Activated CD4-positive, CD25-positive, alpha-beta regulatory T cell treated with anti-CD3 and anti-CD28 coated beads, Interleukin-2, amount 50 U/mL, for 24 hours (primary cell): ENCODE results near the gene WNT7A.

Source experiments
- ATAC-seq, 2 donors: fragments of 150-1000 bp; cut with Tn5 transposase; one replicate each; pipeline ENCODE4 v1.10.0; 2021; ENCODE audit warnings: mild to moderate bottlenecking in 1 of 2, moderate library complexity in 1 of 2

WNT7A gene

GRCh38 chr3:13826672-13827071 is 53.2 kb downstream of the WNT7A start:
- no peak for ATAC-seq

GRCh38 chr3:13825821-13826220 is 54.0 kb downstream of the WNT7A start:
- ATAC-seq, result no peak

GRCh38 chr3:13825311-13825579 is 54.6 kb downstream of the WNT7A start:
- no peak for ATAC-seq

GRCh38 chr3:13824521-13825310 is 55.2 kb downstream of the WNT7A start:
- ATAC-seq, result no peak

GRCh38 chr3:13823692-13824091 is 56.2 kb downstream of the WNT7A start:
- ATAC-seq, result no peak

- no peak for ATAC-seq
Observed at GRCh38 chr3:13822871-13823585, 56.8 kb downstream of the WNT7A start.

- no peak for ATAC-seq
Observed at GRCh38 chr3:13822042-13822441, 57.8 kb downstream of the WNT7A start.

GRCh38 chr3:13821126-13821525 is 58.7 kb downstream of the WNT7A start:
- no peak for ATAC-seq

GRCh38 chr3:13818919-13819318 is 61.0 kb downstream of the WNT7A start:
- ATAC-seq, result no peak

GRCh38 chr3:13815088-13815683 is 64.7 kb downstream of the WNT7A start:
- no peak for ATAC-seq

- no peak for ATAC-seq
Observed at GRCh38 chr3:13812034-13812471, 67.8 kb downstream of the WNT7A start.

GRCh38 chr3:13811614-13812013 is 68.3 kb downstream of the WNT7A start:
- no peak for ATAC-seq

- no peak for ATAC-seq
Observed at GRCh38 chr3:13808550-13808949, 71.3 kb downstream of the WNT7A start.

GRCh38 chr3:13801361-13802204 is 78.3 kb downstream of the WNT7A start:
- ATAC-seq, result no peak

GRCh38 chr3:13800064-13800463 is 79.8 kb downstream of the WNT7A start:
- ATAC-seq, result no peak

- no peak for ATAC-seq
Observed at GRCh38 chr3:13798401-13798800, 81.5 kb downstream of the WNT7A start.

GRCh38 chr3:13796701-13797460 is 83.0 kb downstream of the WNT7A start:
- no peak for ATAC-seq

GRCh38 chr3:13795816-13796215 is 84.1 kb downstream of the WNT7A start:
- ATAC-seq, result no peak

- ATAC-seq, result no peak
Observed at GRCh38 chr3:13794322-13794721, 85.5 kb downstream of the WNT7A start.

- no peak for ATAC-seq
Observed at GRCh38 chr3:13793451-13793850, 86.4 kb downstream of the WNT7A start.

GRCh38 chr3:13792512-13793371 is 87.1 kb downstream of the WNT7A start:
- ATAC-seq, result no peak
